Inflammatory macrophage (primary cell): ENCODE results near the gene RIC1.
"Not testable (repeated sequence)": the region's sequence is repeated elsewhere in the genome, so short reads cannot be mapped to it uniquely, and the experiment has no call there.

Source experiments
- DNase-seq, 2 donors: peaks; one replicate each; pipeline ENCODE4 v3.0.0-alpha.2; 2020 to 2022

Gene RIC1

GRCh38 chr9:5626727-5627634 is 1.9 kb upstream of the RIC1 start:
- DNase-seq: peak; percentile 94 to 99

GRCh38 chr9:5627686-5628085 is 1.2 kb upstream of the RIC1 start:
- peak in 1 of 2 donors; percentile 16 for DNase-seq

GRCh38 chr9:5628183-5628529 is 751 bp upstream of the RIC1 start:
- no peak for DNase-seq

GRCh38 chr9:5629312-5630080 is 589 bp downstream of the RIC1 start:
- DNase-seq: peak; percentile 20 to 42

GRCh38 chr9:5630081-5630507 is 1.2 kb downstream of the RIC1 start:
- peak in 1 of 2 donors; percentile 6 for DNase-seq

GRCh38 chr9:5631026-5631425 is 2.1 kb downstream of the RIC1 start:
- DNase-seq: no peak

- no peak for DNase-seq
These were observed 3.6 kb downstream of the RIC1 start for GRCh38 chr9:5632540-5632939.

GRCh38 chr9:5633243-5633642 is 4.3 kb downstream of the RIC1 start:
- no peak for DNase-seq

- DNase-seq: no peak
These were observed 6.5 kb downstream of the RIC1 start for GRCh38 chr9:5635390-5635789.

GRCh38 chr9:5639816-5640215 is 10.9 kb downstream of the RIC1 start:
- DNase-seq: no peak

- DNase-seq: no peak
These were observed 13.3 kb downstream of the RIC1 start for GRCh38 chr9:5642170-5642569.

GRCh38 chr9:5643005-5643624 is 14.2 kb downstream of the RIC1 start:
- no peak for DNase-seq

GRCh38 chr9:5644501-5644900 is 15.6 kb downstream of the RIC1 start:
- no peak for DNase-seq

- DNase-seq: no peak
These were observed 17.2 kb downstream of the RIC1 start for GRCh38 chr9:5646116-5646515.

- DNase-seq: no peak
These were observed 21.6 kb downstream of the RIC1 start for GRCh38 chr9:5650356-5651105.

- no peak for DNase-seq
These were observed 22.3 kb downstream of the RIC1 start for GRCh38 chr9:5651246-5651645.

GRCh38 chr9:5652821-5653220 is 23.9 kb downstream of the RIC1 start:
- no peak for DNase-seq

GRCh38 chr9:5662804-5663203 is 33.9 kb downstream of the RIC1 start:
- DNase-seq: not testable (repeated sequence)

- no peak for DNase-seq
These were observed 36.2 kb downstream of the RIC1 start for GRCh38 chr9:5665059-5665458.

- no peak for DNase-seq
These were observed 38.5 kb downstream of the RIC1 start for GRCh38 chr9:5667391-5667790.

GRCh38 chr9:5670079-5670478 is 41.2 kb downstream of the RIC1 start:
- no peak for DNase-seq

- no peak for DNase-seq
These were observed 42.9 kb downstream of the RIC1 start for GRCh38 chr9:5671711-5672353.
